K562 (cell line): Measurements from ENCODE around the gene ZBED2. TPM values are rescaled to one million over a fixed set of nuclear protein-coding genes. Genes with fewer than 3 reads are reported as not detected.

Source experiments
- ATAC-seq: fragments of 200-7000 bp; cut with Tn5 transposase; 3 replicates; pipeline ENCODE4 v1.9.1; 2020; ENCODE audit warnings: moderate library complexity
- BruUV-seq: library from RNA; stranded (reverse); fragments of 400-500 nt; replicated peaks from 2 replicates; lab custom pipeline; 2021; lab: Mats Ljungman, UMichigan
- CTCF ChIA-PET: fragments of 300-600 bp; formaldehyde crosslinking; extraction: SDS; loops from one replicate; lab custom pipeline; 2021; ENCODE audit warnings: low intra/inter-chr PET ratio; lab: Yijun Ruan, JAX
- POLR2A ChIA-PET: fragments of 300-600, 350-650 bp; sonication (Branson Sonifier 250); formaldehyde crosslinking; extraction: SDS; loops from one replicate; lab custom pipeline; 2021; ENCODE audit warnings: antibody characterized with exemption, inconsistent platforms; lab: Yijun Ruan, JAX
- DNase-seq, 4 experiments: peaks; one replicate each; pipeline versions ENCODE4 v3.0.0 to v3.0.0-alpha.2; 2011 to 2018; ENCODE audit warnings: low spot score in 3 of 4, mixed read lengths in 3 of 4; ENCODE audit errors: extremely low read depth in 1 of 4
- FAIRE-seq: peaks from 2 replicates; lab custom pipeline; 2011; peaks lifted over from hg19 to GRCh38; lab: Jason Lieb, UNC
- H2AFZ ChIP-seq: 2 replicates; pipeline ENCODE4 v1.6.0; 2011; ENCODE audit warnings: low read depth, low read length, control low read depth, inconsistent platforms
- H3K27ac ChIP-seq: fragments of 200-600 bp; 3 replicates; pipeline ENCODE4 v1.8.0; 2011; ENCODE audit warnings: low read depth, mild to moderate bottlenecking, control low read depth, inconsistent platforms, low read length, moderate library complexity, mixed read lengths; ENCODE audit errors: extremely low read depth
- H3K27me3 ChIP-seq, 2 experiments: fragments of 300-600 bp in 1 of 2; 2 replicates in 1 of 2; 3 replicates in 1 of 2; pipeline versions ENCODE4 v1.6.0 to v1.8.0; 2011; ENCODE audit warnings: inconsistent platforms in 2 of 2, low read length in 2 of 2, mild to moderate bottlenecking in 1 of 2, mixed read lengths in 1 of 2, moderate library complexity in 1 of 2; ENCODE audit not compliant: control insufficient read depth in 2 of 2, insufficient read depth in 2 of 2
- H3K36me3 ChIP-seq: fragments of 300-600 bp; 3 replicates; pipeline ENCODE4 v1.8.0; 2011; ENCODE audit warnings: mild to moderate bottlenecking, low read length, inconsistent platforms; ENCODE audit not compliant: control insufficient read depth, insufficient read depth
- H3K4me1 ChIP-seq, 2 experiments: fragments of 200-600 bp in 1 of 2; replicated peaks in 1 of 2; 2 replicates in 1 of 2; 3 replicates in 1 of 2; pipeline versions ENCODE4 v1.5.1 to v1.8.0; 2011; ENCODE audit warnings: inconsistent platforms in 2 of 2, low read length in 2 of 2, mild to moderate bottlenecking in 1 of 2, mixed read lengths in 1 of 2, moderate library complexity in 1 of 2; ENCODE audit not compliant: control insufficient read depth in 2 of 2, insufficient read depth in 2 of 2
- H3K4me2 ChIP-seq: 2 replicates; pipeline ENCODE4 v1.6.1; 2011; ENCODE audit warnings: low read length, control low read depth, inconsistent platforms, mixed read lengths; ENCODE audit not compliant: insufficient read depth
- H3K4me3 ChIP-seq: fragments of 200-600 bp; sonication (generic), shearing (Covaris generic); 2 replicates; pipeline ENCODE4 v1.5.1; 2016; ENCODE audit warnings: control low read depth, inconsistent platforms
- H3K79me2 ChIP-seq: fragments of 200-600 bp; 3 replicates; pipeline ENCODE4 v1.8.0; 2011; ENCODE audit warnings: low read length, inconsistent platforms; ENCODE audit not compliant: control insufficient read depth, insufficient read depth
- H3K9ac ChIP-seq, 2 experiments: 2 replicates each; pipeline versions ENCODE4 v1.6.0 to v1.6.1; 2011; ENCODE audit warnings: low read depth in 2 of 2, low read length in 2 of 2, control low read depth in 1 of 2, inconsistent platforms in 1 of 2, mild to moderate bottlenecking in 1 of 2, mixed read lengths in 1 of 2; ENCODE audit not compliant: insufficient read depth in 1 of 2
- H3K9me1 ChIP-seq: one replicate; pipeline ENCODE4 v1.6.0; 2011; ENCODE audit warnings: inconsistent platforms, mild to moderate bottlenecking, low read length, moderate library complexity; ENCODE audit not compliant: control insufficient read depth, insufficient read depth
- H3K9me3 ChIP-seq: replicated peaks from 2 replicates; pipeline ENCODE4 v1.5.1; 2011; ENCODE audit warnings: low read depth, low read length, inconsistent platforms; ENCODE audit not compliant: control insufficient read depth, insufficient read depth
- H4K20me1 ChIP-seq: replicated peaks from 2 replicates; pipeline ENCODE4 v1.6.1; 2011; ENCODE audit warnings: low read length, inconsistent platforms, mixed read lengths; ENCODE audit not compliant: control insufficient read depth, insufficient read depth
- CBX1 ChIP-seq: sonication (generic); IDR thresholded peaks from 2 replicates; pipeline ENCODE4 v1.6.1; 2016; ENCODE audit warnings: antibody characterized with exemption, low read depth, mild to moderate bottlenecking
- CREB5 ChIP-seq: fragments of 250-450 bp; sonication (Bioruptor Pico); IDR thresholded peaks from 2 replicates; pipeline ENCODE4 v1.5.0; 2020; ENCODE audit warnings: mild to moderate bottlenecking
- CTCF ChIP-seq, 3 experiments: IDR thresholded peaks in 2 of 3; conservative IDR thresholded peaks in 1 of 3; 2 replicates each; pipeline ENCODE4 v1.5.1; 2011 to 2012; ENCODE audit warnings: low read length in 3 of 3, mild to moderate bottlenecking in 3 of 3, control low read depth in 2 of 3, improper control_type of control experiment in 1 of 3, inconsistent platforms in 1 of 3, low read depth in 1 of 3, mixed read lengths in 1 of 3, moderate library complexity in 1 of 3; ENCODE audit not compliant: insufficient read depth in 2 of 3
- FOXA3 ChIP-seq, 2 experiments: fragments of 450-650 bp in 1 of 2; sonication (generic) in 1 of 2; formaldehyde crosslinking; IDR thresholded peaks in 1 of 2; conservative IDR thresholded peaks in 1 of 2; 2 replicates each; pipeline versions ENCODE4 v1.4.0 to v1.8.0; 2020 to 2022; ENCODE audit warnings: mild to moderate bottlenecking in 2 of 2, missing genetic modification reagents in 1 of 2
- PHB2 ChIP-seq: fragments of 450-650 bp; IDR thresholded peaks from 2 replicates; pipeline ENCODE4 v1.6.1; 2017; ENCODE audit warnings: low read depth
- PHTF2 ChIP-seq: fragments of 250-450 bp; sonication (Bioruptor Pico); IDR thresholded peaks from 2 replicates; pipeline ENCODE4 v1.5.0; 2021; ENCODE audit warnings: mild to moderate bottlenecking
- RAD21 ChIP-seq, 2 experiments: fragments of 250-450 bp in 1 of 2; fragments of 450-650 bp in 1 of 2; sonication (Bioruptor Pico) in 1 of 2; formaldehyde crosslinking in 1 of 2; IDR thresholded peaks in 1 of 2; conservative IDR thresholded peaks in 1 of 2; 2 replicates each; pipeline versions ENCODE4 v1.4.0 to v1.8.0; 2020 to 2022; ENCODE audit warnings: mild to moderate bottlenecking in 2 of 2, moderate library complexity in 1 of 2
- ZNF76 ChIP-seq: fragments of 250-450 bp; sonication (Bioruptor Pico); IDR thresholded peaks from 2 replicates; pipeline ENCODE4 v1.4.0; 2020; ENCODE audit warnings: mild to moderate bottlenecking, moderate library complexity, borderline replicate concordance
- WGBS: fragments of 100-300 bp; shearing (Covaris generic); methylation state at CpG from one replicate; pipeline ENCODE4 v1.1.6; 2016; ENCODE audit warnings: low coverage, mixed read lengths; ENCODE audit not compliant: insufficient coverage; ENCODE audit errors: missing lambda C conversion rate; 5-methylcytosine and 5-hydroxymethylcytosine counted together
- in situ Hi-C: fragments of 300-500 bp; cut with MboI; formaldehyde crosslinking; loops from 4 replicates; pipeline ENCODE4 v1.15.0; 2018; ENCODE audit warnings: inconsistent platforms, mixed read lengths
- intact Hi-C: fragments of 100-400 bp; cut with micrococcal nuclease; formaldehyde crosslinking; loops from 2 replicates; pipeline ENCODE4 v1.14.2; 2022
- polyA plus RNA-seq, 8 experiments: library from polyadenylated mRNA; depleted of rRNA in 4 of 8; stranded (reverse) in 5 of 8; unstranded in 3 of 8; fragments of >200 nt; fragmentation: Nextera tagmentation in 2 of 8; fragmentation: Illumina TruSeq in 1 of 8; extraction: Ambion mirVana in 2 of 8; extraction: Trizol in 1 of 8; gene quantifications; 2 replicates each; pipeline versions ENCODE4 v1.2.1 to v1.2.3, GENCODE V29; 2011 to 2014; ENCODE audit warnings: inconsistent platforms in 1 of 8, missing spikeins in 1 of 8
- total RNA-seq, 7 experiments: library from RNA; depleted of rRNA in 6 of 7; stranded (reverse); fragments of >200 nt in 6 of 7; fragmentation: Illumina TruSeq in 2 of 7; extraction: Trizol in 2 of 7; gene quantifications; 2 replicates each; pipeline versions ENCODE4 v1.2.1 to v1.2.3, GENCODE V29; 2011 to 2021; ENCODE audit warnings: low replicate concordance in 1 of 7

Gene ZBED2
- total and polyA plus RNA-seq, 9 of the 15 experiments (the other 6 are each of a cell fraction or from before 2014, with no cell fraction given), result 0.11 TPM; not detected in 8

GRCh38 chr3:111578867-111579266, 16.3 kb downstream of the ZBED2 start (continued):
- no peak for TF ChIP-seq CREB5
- TF ChIP-seq PHTF2, result no peak
- no peak for TF ChIP-seq CBX1

- Histone ChIP-seq H3K36me3 (no peaks in the 10 kb centered on the region), H3K4me1 (no peaks in the 10 kb centered on the region), H3K27ac (no peak overlapping the region), H3K27me3 (no peaks in the 10 kb centered on the region), H3K9me1 (no peaks in the 10 kb centered on the region), H3K4me3 (no peak overlapping the region), H3K9me3 (no peaks in the 10 kb centered on the region), H4K20me1 (no peaks in the 10 kb centered on the region), H3K79me2 (no peaks in the 10 kb centered on the region), H3K9ac (no peak overlapping the region), H2AFZ (no peak overlapping the region), H3K4me2 (no peak overlapping the region)
- intact Hi-C loops, result no loop called here
- BruUV-seq, result no TSS peak
- ATAC-seq, result no peak
- no peak for FAIRE-seq
- in situ Hi-C loops, result no loop called here
- whole genome bisulfite sequencing, result 0% methylated on average over 4 of the region's 4 CpGs
- ChIA-PET CTCF (no interaction called here), POLR2A (interaction anchor here (0.6 kb wide), 1 partner anchor 73 kb away, joined by 3 read pairs; no protein-coding TSS in a partner anchor)
- no peak for DNase-seq
- TF ChIP-seq PHB2 (no peak), ZNF76 (CRISPR knock-in tag) (no peak), CTCF (IDR thresholded peaks at IDR 0.05 in 2 of 3, conservative IDR thresholded peaks at IDR 0.05 in 1 of 3; ENCODE audit: insufficient read depth in 2 of 3, low read depth in 1 of 3, low read length in 3 of 3) (peak in 1 of 3 experiments; percentile 13; a peak in 1 of 6 replicates), FOXA3 (CRISPR knock-in tag; conservative IDR thresholded peaks at IDR 0.05 in 1 of 2, IDR thresholded peaks at IDR 0.05 in 1 of 2) (0 out of 4 replicates have a peak, but pooled peaks of 1 of the 2 experiments have one; percentile 11), RAD21 (CRISPR knock-in tag; conservative IDR thresholded peaks at IDR 0.05 in 1 of 2, IDR thresholded peaks at IDR 0.05 in 1 of 2) (peak; percentile 28 to 49)
These were observed 17.1 kb downstream of the ZBED2 start for GRCh38 chr3:111577798-111578685.
